Measurements from ENCODE around the gene CCND2.

CCND2 gene

GRCh38 chr12:4256043-4256826 lies 17.3 kb upstream of the CCND2 start:
- FAIRE-seq: no peak
- no peak for DNase-seq (ENCODE audit: insufficient read length, low spot score)
- no peak for TF ChIP-seq CTCF (IDR thresholded peaks at IDR 0.05; ENCODE audit: insufficient read depth, missing control alignments)

GRCh38 chr12:4257442-4257841 lies 16.1 kb upstream of the CCND2 start:
- no peak for FAIRE-seq

GRCh38 chr12:4259099-4259498 lies 14.5 kb upstream of the CCND2 start:
- no peak for TF ChIP-seq CTCF (IDR thresholded peaks at IDR 0.05; ENCODE audit: insufficient read depth, missing control alignments)
- DNase-seq (ENCODE audit: insufficient read length, low spot score): no peak
- no peak for FAIRE-seq

More at GRCh38 chr12:4257442-4257841, 16.1 kb upstream of the CCND2 start:
- no peak for TF ChIP-seq CTCF (IDR thresholded peaks at IDR 0.05; ENCODE audit: insufficient read depth, missing control alignments)
- no peak for DNase-seq (ENCODE audit: insufficient read length, low spot score)

GRCh38 chr12:4261655-4262054 lies 11.9 kb upstream of the CCND2 start:
- TF ChIP-seq CTCF (IDR thresholded peaks at IDR 0.05; ENCODE audit: insufficient read depth, missing control alignments): no peak
- DNase-seq (ENCODE audit: insufficient read length, low spot score) (no peak), FAIRE-seq (no peak)

DNA sequence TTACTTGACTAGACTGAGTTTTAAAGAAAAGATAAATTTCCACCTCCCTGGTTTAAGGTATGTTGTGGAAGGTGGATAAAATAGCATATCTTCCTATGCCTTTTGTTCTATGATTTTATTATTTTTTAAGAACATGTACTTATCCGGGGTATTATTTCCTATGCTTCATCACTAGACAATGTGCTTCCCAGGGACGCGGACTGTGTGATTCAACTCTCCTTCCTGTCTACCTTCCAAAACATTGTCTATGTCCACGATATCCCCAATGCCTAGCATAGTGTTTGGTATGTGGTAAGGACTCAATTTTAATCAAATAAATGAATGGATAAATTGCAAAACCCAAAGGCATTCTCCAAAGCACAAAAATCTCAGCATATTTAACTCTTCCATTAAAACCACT lies 8.3 kb upstream of the CCND2 start:
- DNase-seq (ENCODE audit: insufficient read length, low spot score) (no peak), FAIRE-seq (no peak)
- TF ChIP-seq CTCF (IDR thresholded peaks at IDR 0.05; ENCODE audit: insufficient read depth, missing control alignments): no peak

GRCh38 chr12:4266990-4267389 lies 6.6 kb upstream of the CCND2 start:
- DNase-seq (ENCODE audit: insufficient read length, low spot score) (no peak), FAIRE-seq (peak; percentile 46)
- TF ChIP-seq CTCF (IDR thresholded peaks at IDR 0.05; ENCODE audit: insufficient read depth, missing control alignments): no peak

GRCh38 chr12:4267704-4268328 lies 5.7 kb upstream of the CCND2 start:
- FAIRE-seq (no peak), DNase-seq (ENCODE audit: insufficient read length, low spot score) (no peak)
- no peak for TF ChIP-seq CTCF (IDR thresholded peaks at IDR 0.05; ENCODE audit: insufficient read depth, missing control alignments)
